ENCODE data around the gene VPREB1.
"Not testable (repeated sequence)": the region's sequence is repeated elsewhere in the genome, so short reads cannot be mapped to it uniquely, and the experiment has no call there.

The VPREB1 gene

GRCh38 chr22:22263823-22264222, 19.2 kb downstream of the VPREB1 start:
- not testable (repeated sequence) for H3K27ac ChIP-seq (ENCODE audit: low read depth, low read length); H3K36me3 ChIP-seq (ENCODE audit: control insufficient read depth, insufficient read depth, low read length); H3K4me3 ChIP-seq (ENCODE audit: low read length); H3K9ac ChIP-seq (ENCODE audit: low read length); H3K4me1 ChIP-seq (ENCODE audit: control insufficient read depth, insufficient read depth, low read length); H3K27me3 ChIP-seq (ENCODE audit: control insufficient read depth, insufficient read depth, low read length)

- H3K9ac ChIP-seq (ENCODE audit: low read length); H3K4me3 ChIP-seq (ENCODE audit: low read length); H3K4me1 ChIP-seq (ENCODE audit: control insufficient read depth, insufficient read depth, low read length); H3K36me3 ChIP-seq (ENCODE audit: control insufficient read depth, insufficient read depth, low read length); H3K27ac ChIP-seq (ENCODE audit: low read depth, low read length); H3K27me3 ChIP-seq (ENCODE audit: control insufficient read depth, insufficient read depth, low read length): not testable (repeated sequence)
Measured at GRCh38 chr22:22270036-22270676, 25.6 kb downstream of the VPREB1 start.

- not testable (repeated sequence) for H3K4me1 ChIP-seq (ENCODE audit: control insufficient read depth, insufficient read depth, low read length); H3K27me3 ChIP-seq (ENCODE audit: control insufficient read depth, insufficient read depth, low read length); H3K4me3 ChIP-seq (ENCODE audit: low read length); H3K36me3 ChIP-seq (ENCODE audit: control insufficient read depth, insufficient read depth, low read length); H3K27ac ChIP-seq (ENCODE audit: low read depth, low read length); H3K9ac ChIP-seq (ENCODE audit: low read length)
Measured at GRCh38 chr22:22277423-22277822, 32.8 kb downstream of the VPREB1 start.

- H3K4me3 ChIP-seq (ENCODE audit: low read length); H3K27me3 ChIP-seq (ENCODE audit: control insufficient read depth, insufficient read depth, low read length); H3K27ac ChIP-seq (ENCODE audit: low read depth, low read length); H3K9ac ChIP-seq (ENCODE audit: low read length); H3K36me3 ChIP-seq (ENCODE audit: control insufficient read depth, insufficient read depth, low read length); H3K4me1 ChIP-seq (ENCODE audit: control insufficient read depth, insufficient read depth, low read length): not testable (repeated sequence)
Measured at GRCh38 chr22:22284962-22285756, 40.6 kb downstream of the VPREB1 start.

GRCh38 chr22:22286390-22287105, 42.0 kb downstream of the VPREB1 start:
- not testable (repeated sequence) for H3K36me3 ChIP-seq (ENCODE audit: control insufficient read depth, insufficient read depth, low read length); H3K4me3 ChIP-seq (ENCODE audit: low read length); H3K4me1 ChIP-seq (ENCODE audit: control insufficient read depth, insufficient read depth, low read length)

GRCh38 chr22:22287106-22287626, 42.6 kb downstream of the VPREB1 start:
- not testable (repeated sequence) for H3K4me1 ChIP-seq (ENCODE audit: control insufficient read depth, insufficient read depth, low read length); H3K4me3 ChIP-seq (ENCODE audit: low read length); H3K9ac ChIP-seq (ENCODE audit: low read length); H3K36me3 ChIP-seq (ENCODE audit: control insufficient read depth, insufficient read depth, low read length); H3K27ac ChIP-seq (ENCODE audit: low read depth, low read length); H3K27me3 ChIP-seq (ENCODE audit: control insufficient read depth, insufficient read depth, low read length)

More at GRCh38 chr22:22286390-22287105, 42.0 kb downstream of the VPREB1 start:
- not testable (repeated sequence) for H3K9ac ChIP-seq (ENCODE audit: low read length); H3K27ac ChIP-seq (ENCODE audit: low read depth, low read length); H3K27me3 ChIP-seq (ENCODE audit: control insufficient read depth, insufficient read depth, low read length)

- H3K27ac ChIP-seq (ENCODE audit: low read depth, low read length); H3K36me3 ChIP-seq (ENCODE audit: control insufficient read depth, insufficient read depth, low read length); H3K27me3 ChIP-seq (ENCODE audit: control insufficient read depth, insufficient read depth, low read length); H3K9ac ChIP-seq (ENCODE audit: low read length); H3K4me1 ChIP-seq (ENCODE audit: control insufficient read depth, insufficient read depth, low read length); H3K4me3 ChIP-seq (ENCODE audit: low read length): not testable (repeated sequence)
Measured at GRCh38 chr22:22289666-22290065, 45.1 kb downstream of the VPREB1 start.

- H3K27ac ChIP-seq (ENCODE audit: low read depth, low read length); H3K4me1 ChIP-seq (ENCODE audit: control insufficient read depth, insufficient read depth, low read length); H3K36me3 ChIP-seq (ENCODE audit: control insufficient read depth, insufficient read depth, low read length); H3K27me3 ChIP-seq (ENCODE audit: control insufficient read depth, insufficient read depth, low read length); H3K9ac ChIP-seq (ENCODE audit: low read length); H3K4me3 ChIP-seq (ENCODE audit: low read length): not testable (repeated sequence)
Measured at GRCh38 chr22:22291129-22291806, 46.7 kb downstream of the VPREB1 start.

- H3K4me1 ChIP-seq (ENCODE audit: control insufficient read depth, insufficient read depth, low read length); H3K36me3 ChIP-seq (ENCODE audit: control insufficient read depth, insufficient read depth, low read length); H3K27me3 ChIP-seq (ENCODE audit: control insufficient read depth, insufficient read depth, low read length); H3K9ac ChIP-seq (ENCODE audit: low read length); H3K27ac ChIP-seq (ENCODE audit: low read depth, low read length); H3K4me3 ChIP-seq (ENCODE audit: low read length): not testable (repeated sequence)
Measured at GRCh38 chr22:22292656-22293055, 48.1 kb downstream of the VPREB1 start.

- H3K36me3 ChIP-seq (ENCODE audit: control insufficient read depth, insufficient read depth, low read length); H3K4me1 ChIP-seq (ENCODE audit: control insufficient read depth, insufficient read depth, low read length); H3K4me3 ChIP-seq (ENCODE audit: low read length): not testable (repeated sequence)
Measured at GRCh38 chr22:22293436-22293835, 48.9 kb downstream of the VPREB1 start.

GRCh38 chr22:22294641-22295040, 50.1 kb downstream of the VPREB1 start:
- not testable (repeated sequence) for H3K36me3 ChIP-seq (ENCODE audit: control insufficient read depth, insufficient read depth, low read length); H3K4me1 ChIP-seq (ENCODE audit: control insufficient read depth, insufficient read depth, low read length); H3K27ac ChIP-seq (ENCODE audit: low read depth, low read length); H3K27me3 ChIP-seq (ENCODE audit: control insufficient read depth, insufficient read depth, low read length); H3K9ac ChIP-seq (ENCODE audit: low read length); H3K4me3 ChIP-seq (ENCODE audit: low read length)

More at GRCh38 chr22:22293436-22293835, 48.9 kb downstream of the VPREB1 start:
- H3K27me3 ChIP-seq (ENCODE audit: control insufficient read depth, insufficient read depth, low read length); H3K27ac ChIP-seq (ENCODE audit: low read depth, low read length); H3K9ac ChIP-seq (ENCODE audit: low read length): not testable (repeated sequence)
